SK-MEL-5 (cell line): ENCODE data around the gene PGM2L1. TPM values are rescaled to one million over a fixed set of nuclear protein-coding genes. Genes with fewer than 3 reads are reported as not detected.

ENCODE experiments used
- DNase-seq: peaks from one replicate; pipeline ENCODE4 v3.0.0-alpha.2; 2016; ENCODE audit warnings: low read depth, low spot score
- in situ Hi-C: cut with HindIII; loops from 2 replicates; pipeline ENCODE4 v1.10.0; 2016; ENCODE audit warnings: low sequenced_read_pairs, high pct_unique_total_duplicates, low pct_unique_long_range_greater_than_20kb
- small RNA-seq, 2 experiments: library from RNA; depleted of rRNA; stranded (forward); fragments of <200 nt; gene quantifications; one replicate each; pipeline ENCODE3, GENCODE V24; 2014
- total RNA-seq: library from RNA; depleted of rRNA; stranded (reverse); fragments of >200 nt; shearing (Covaris generic); gene quantifications from 2 replicates; pipeline ENCODE4 v1.2.3, GENCODE V29; 2014; rRNA removed

The PGM2L1 gene
- total RNA-seq, 1 experiment from 2014 or later, result 0.92 TPM

- in situ Hi-C loops, result no loop called here
- no peak for DNase-seq
Measured at GRCh38 chr11:74282914-74283371, 115.3 kb downstream of the PGM2L1 start.

- no peak for DNase-seq
- in situ Hi-C loops, result no loop called here
Measured at GRCh38 chr11:74282421-74282820, 115.8 kb downstream of the PGM2L1 start.

GRCh38 chr11:74280494-74280893 lies 117.7 kb downstream of the PGM2L1 start:
- in situ Hi-C loops, result no loop called here
- DNase-seq, result no peak

Small RNA genes within 50 kb of the gene (small RNA-seq; reads per million reads assigned to genes)
- 0 to 0.24 reads per million in 2 experiments for gene MIR548AL

Other genes with a start within 250 kb of the PGM2L1 start
- gene C2CD3, start 227.4 kb downstream of the PGM2L1 start, total RNA-seq, result 32.5 and 35.0 TPM in 2 replicates
- gene PPME1, start 227.1 kb downstream of the PGM2L1 start, total RNA-seq, result 47.9 and 53.7 TPM in 2 replicates
- gene P4HA3, start 86.8 kb downstream of the PGM2L1 start, total RNA-seq, result 2.2 and 2.6 TPM in 2 replicates
- not detected in 2 replicates for gene KCNE3, start 69.1 kb upstream of the PGM2L1 start, total RNA-seq
- 9.0 and 9.3 TPM in 2 replicates for gene LIPT2, start 95.3 kb upstream of the PGM2L1 start, total RNA-seq
- gene POLD3, start 194.1 kb upstream of the PGM2L1 start, total RNA-seq, result 16.1 and 17.5 TPM in 2 replicates